Measurements from ENCODE around the gene FRS3. TPM values are rescaled to one million over a fixed set of nuclear protein-coding genes. Genes with fewer than 3 reads are reported as not detected.

FRS3 gene
- total and polyA plus RNA-seq, 9 of the 15 experiments (the other 6 are each of a cell fraction or from before 2014, with no cell fraction given): 0.03 to 3.7 (median 1.6) TPM

GRCh38 chr6:41787219-41787917 is 7.7 kb upstream of the FRS3 start, which contains the start of gene TOMM6 (continued):
- TF ChIP-seq ZNF609 (CRISPR knock-in tag; IDR thresholded peaks at IDR 0.05; ENCODE audit: borderline replicate concordance): no peak
- TF ChIP-seq PPARD (CRISPR knock-in tag; IDR thresholded peaks at IDR 0.05): no peak
- TF ChIP-seq ETV6 (IDR thresholded peaks at IDR 0.05; ENCODE audit: borderline replicate concordance in 1 of 2, low read depth in 2 of 2, low read length in 1 of 2): no peak
- no peak for TF ChIP-seq ETV6 (CRISPR knock-in tag; IDR thresholded peaks at IDR 0.05; ENCODE audit: borderline replicate concordance)
- TF ChIP-seq IRF2 (CRISPR knock-in tag; IDR thresholded peaks at IDR 0.05): no peak
- no peak for TF ChIP-seq NR3C1 (CRISPR knock-in tag; IDR thresholded peaks at IDR 0.05)
- TF ChIP-seq MBD2 (IDR thresholded peaks at IDR 0.05; ENCODE audit: borderline replicate concordance, low read depth): peak; percentile 84
- TF ChIP-seq, protein P1, sequence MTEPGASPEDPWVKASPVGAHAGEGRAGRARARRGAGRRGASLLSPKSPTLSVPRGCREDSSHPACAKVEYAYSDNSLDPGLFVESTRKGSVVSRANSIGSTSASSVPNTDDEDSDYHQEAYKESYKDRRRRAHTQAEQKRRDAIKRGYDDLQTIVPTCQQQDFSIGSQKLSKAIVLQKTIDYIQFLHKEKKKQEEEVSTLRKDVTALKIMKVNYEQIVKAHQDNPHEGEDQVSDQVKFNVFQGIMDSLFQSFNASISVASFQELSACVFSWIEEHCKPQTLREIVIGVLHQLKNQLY (CRISPR knock-in tag; conservative IDR thresholded peaks at IDR 0.05): 0 out of 4 replicates have a peak, but pooled peaks of 1 of the 2 experiments have one; percentile 77
- no peak for TF ChIP-seq NELFE (IDR thresholded peaks at IDR 0.05; ENCODE audit: insufficient read depth, insufficient read length)
- peak; percentile 29; the same call in 1 of the 2 replicates for TF ChIP-seq DPF2 (IDR thresholded peaks at IDR 0.05)
- peak in 1 of 2 experiments; percentile 52; a peak in 1 of 4 replicates for TF ChIP-seq NONO (IDR thresholded peaks at IDR 0.05; ENCODE audit: low read depth in 2 of 2, low read length in 1 of 2)
- peak; percentile 89 for TF ChIP-seq LCOR (CRISPR knock-in tag; IDR thresholded peaks at IDR 0.05)
- TF ChIP-seq ZNF561 (CRISPR knock-in tag; conservative IDR thresholded peaks at IDR 0.05): 0 out of 2 replicates have a peak, but pooled peaks have one; percentile 7
- no peak for TF ChIP-seq HSF4 (CRISPR knock-in tag; IDR thresholded peaks at IDR 0.05; ENCODE audit: borderline replicate concordance)
- TF ChIP-seq ZBTB43 (CRISPR knock-in tag; IDR thresholded peaks at IDR 0.05): no peak
- no peak for TF ChIP-seq TFAM (CRISPR knock-in tag; conservative IDR thresholded peaks at IDR 0.05)
- peak; percentile 79 for TF ChIP-seq XRCC5 (IDR thresholded peaks at IDR 0.05; ENCODE audit: low read depth, low read length)
- peak in 1 of 2 experiments; percentile 63; a peak in 2 of 3 replicates for TF ChIP-seq CBX3 (IDR thresholded peaks at IDR 0.05; ENCODE audit: borderline replicate concordance in 1 of 2, low read length in 2 of 2)
- 0 out of 2 replicates have a peak, but pooled peaks have one; percentile 38 for TF ChIP-seq TCF7L2 (IDR thresholded peaks at IDR 0.05; ENCODE audit: low read depth, low read length)
- TF ChIP-seq ZNF24 (IDR thresholded peaks at IDR 0.05): peak; percentile 5; the same call in 1 of the 2 replicates

Measured in K562 (cell line).